ENCODE results near the gene SCP2. TPM values are rescaled to one million over a fixed set of nuclear protein-coding genes. Genes with fewer than 3 reads are reported as not detected.
A peak's percentile ranks its signal among the peaks of the same experiment; 100 is the strongest.

Gene SCP2
- polyA plus RNA-seq, 1 of the 3 experiments (the other 2 are of a cell fraction), result 49.5 TPM

DNA sequence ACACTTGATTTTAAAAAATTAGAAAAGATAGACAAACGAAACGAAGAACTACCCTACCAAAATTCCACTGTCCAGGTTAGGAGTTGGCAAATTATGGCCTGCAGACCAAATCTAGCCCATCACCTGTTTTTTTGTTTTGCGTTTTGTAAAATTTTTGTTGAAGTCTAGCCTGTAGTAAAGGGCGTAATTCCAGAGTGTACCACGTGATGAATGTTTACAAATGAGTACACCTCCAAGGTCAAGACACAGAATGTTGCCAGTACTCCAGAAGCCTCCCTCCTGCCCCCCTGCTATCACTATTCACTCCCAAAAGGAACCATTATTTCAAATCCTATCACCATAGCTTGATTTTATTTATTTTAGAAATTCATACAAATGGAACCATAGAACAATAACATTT is 117.8 kb downstream of the SCP2 start:
- Histone ChIP-seq H3K9me3 (no peaks in the 10 kb centered on the region), H3K9me2 (no peaks in the 10 kb centered on the region), H3K4me1 (ENCODE audit: control insufficient read depth in 1 of 2, insufficient read depth in 2 of 2, low read depth in 1 of 2, low read length in 1 of 2) (peaks cover 28 to 51% of the 10 kb centered on the region in 2 experiments), H3K4me3 (ENCODE audit: low read depth in 2 of 2, low read length in 1 of 2) (no peak overlapping the region), H3F3A (replicated peaks; ENCODE audit: insufficient read depth) (peaks cover 42% of the 10 kb centered on the region), H3K79me2 (ENCODE audit: insufficient read depth) (no peaks in the 10 kb centered on the region), H4K20me1 (ENCODE audit: insufficient read depth) (no peaks in the 10 kb centered on the region), H2AFZ (ENCODE audit: low read depth) (no peak overlapping the region), H3K27me3 (ENCODE audit: insufficient read depth) (no peaks in the 10 kb centered on the region), H3K9ac (no peak overlapping the region), H3K27ac (ENCODE audit: low read depth in 2 of 2, low read length in 1 of 2) (no peak overlapping the region), H3K4me2 (no peak overlapping the region), H3K36me3 (replicated peaks in 1 of 2; ENCODE audit: control insufficient read depth in 1 of 2, insufficient read depth in 2 of 2, low read length in 1 of 2) (peaks cover 0 to 2% of the 10 kb centered on the region in 2 experiments)
- no peak for TF ChIP-seq TEAD4 (IDR thresholded peaks at IDR 0.05; ENCODE audit: borderline replicate concordance, insufficient read depth)
- TF ChIP-seq, protein P1, sequence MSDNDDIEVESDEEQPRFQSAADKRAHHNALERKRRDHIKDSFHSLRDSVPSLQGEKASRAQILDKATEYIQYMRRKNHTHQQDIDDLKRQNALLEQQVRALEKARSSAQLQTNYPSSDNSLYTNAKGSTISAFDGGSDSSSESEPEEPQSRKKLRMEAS (IDR thresholded peaks at IDR 0.05; ENCODE audit: low read depth), result no peak
- no peak for TF ChIP-seq FOSL2 (IDR thresholded peaks at IDR 0.05; ENCODE audit: borderline replicate concordance, low read depth)
- TF ChIP-seq FOXM1 (IDR thresholded peaks at IDR 0.05; ENCODE audit: low read depth), result no peak
- no peak for DNase-seq
- 90% methylated on average over 5 of the region's 5 CpGs for WGBS (ENCODE audit: low lambda C conversion rate)
- CTCF ChIA-PET, result interaction anchor here (0.6 to 1.3 kb wide), 3 partner anchors 17 to 139 kb away, joined by 4 read pairs; no protein-coding TSS in a partner anchor
- POLR2A ChIA-PET, result no interaction called here

DNA sequence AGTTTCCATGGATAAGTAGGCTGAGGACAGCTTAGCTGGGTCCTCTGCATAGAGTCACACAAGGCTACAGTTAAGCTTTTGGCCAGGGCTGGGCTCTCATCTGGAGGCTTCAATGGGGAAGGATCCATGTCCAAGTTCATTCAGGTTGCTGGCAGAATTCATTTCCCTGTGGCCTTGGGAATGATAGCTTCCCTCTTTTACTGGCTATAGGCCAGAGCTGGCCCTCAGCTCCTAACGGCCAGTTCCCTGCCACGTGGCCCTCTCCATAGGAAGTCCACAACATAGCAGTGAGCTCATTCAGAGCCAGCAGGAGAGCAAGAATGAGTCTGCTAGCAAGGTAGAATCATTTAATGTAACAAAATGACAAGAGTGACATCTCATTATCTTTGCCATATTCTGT is 119.9 kb downstream of the SCP2 start:
- Histone ChIP-seq H3K4me3 (ENCODE audit: low read depth in 2 of 2, low read length in 1 of 2) (no peak overlapping the region), H3K9me3 (no peaks in the 10 kb centered on the region), H3K9me2 (no peaks in the 10 kb centered on the region), H4K20me1 (ENCODE audit: insufficient read depth) (no peaks in the 10 kb centered on the region), H3F3A (replicated peaks; ENCODE audit: insufficient read depth) (peaks cover 40% of the 10 kb centered on the region), H3K36me3 (replicated peaks in 1 of 2; ENCODE audit: control insufficient read depth in 1 of 2, insufficient read depth in 2 of 2, low read length in 1 of 2) (peaks cover 14 to 15% of the 10 kb centered on the region in 2 experiments), H3K27ac (ENCODE audit: low read depth in 2 of 2, low read length in 1 of 2) (peak overlapping the region; percentile 73 to 80), H3K79me2 (ENCODE audit: insufficient read depth) (no peaks in the 10 kb centered on the region), H3K4me2 (peak overlapping the region; percentile 62), H3K27me3 (ENCODE audit: insufficient read depth) (no peaks in the 10 kb centered on the region), H2AFZ (ENCODE audit: low read depth) (no peak overlapping the region), H3K9ac (no peak overlapping the region), H3K4me1 (ENCODE audit: control insufficient read depth in 1 of 2, insufficient read depth in 2 of 2, low read depth in 1 of 2, low read length in 1 of 2) (peaks cover 28 to 57% of the 10 kb centered on the region in 2 experiments)
- no peak for DNase-seq
- peak in 1 of 2 experiments; percentile 49; a peak in 1 of 4 replicates for TF ChIP-seq EP300 (IDR thresholded peaks at IDR 0.05; ENCODE audit: borderline replicate concordance in 1 of 2, low read depth in 1 of 2, low read length in 1 of 2)
- TF ChIP-seq, protein P2, sequence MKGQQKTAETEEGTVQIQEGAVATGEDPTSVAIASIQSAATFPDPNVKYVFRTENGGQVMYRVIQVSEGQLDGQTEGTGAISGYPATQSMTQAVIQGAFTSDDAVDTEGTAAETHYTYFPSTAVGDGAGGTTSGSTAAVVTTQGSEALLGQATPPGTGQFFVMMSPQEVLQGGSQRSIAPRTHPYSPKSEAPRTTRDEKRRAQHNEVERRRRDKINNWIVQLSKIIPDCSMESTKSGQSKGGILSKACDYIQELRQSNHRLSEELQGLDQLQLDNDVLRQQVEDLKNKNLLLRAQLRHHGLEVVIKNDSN (IDR thresholded peaks at IDR 0.05; ENCODE audit: borderline replicate concordance, low read depth), result peak; percentile 83
- peak; percentile 48 for TF ChIP-seq TCF12 (IDR thresholded peaks at IDR 0.05)
- TF ChIP-seq, protein P3, sequence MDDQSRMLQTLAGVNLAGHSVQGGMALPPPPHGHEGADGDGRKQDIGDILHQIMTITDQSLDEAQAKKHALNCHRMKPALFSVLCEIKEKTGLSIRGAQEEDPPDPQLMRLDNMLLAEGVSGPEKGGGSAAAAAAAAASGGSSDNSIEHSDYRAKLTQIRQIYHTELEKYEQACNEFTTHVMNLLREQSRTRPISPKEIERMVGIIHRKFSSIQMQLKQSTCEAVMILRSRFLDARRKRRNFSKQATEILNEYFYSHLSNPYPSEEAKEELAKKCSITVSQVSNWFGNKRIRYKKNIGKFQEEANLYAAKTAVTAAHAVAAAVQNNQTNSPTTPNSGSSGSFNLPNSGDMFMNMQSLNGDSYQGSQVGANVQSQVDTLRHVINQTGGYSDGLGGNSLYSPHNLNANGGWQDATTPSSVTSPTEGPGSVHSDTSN (IDR thresholded peaks at IDR 0.05), result peak; percentile 53; the same call in 1 of the 2 replicates
- TF ChIP-seq, protein P1 (IDR thresholded peaks at IDR 0.05; ENCODE audit: low read depth), result peak; percentile 97
- TF ChIP-seq NFIC (IDR thresholded peaks at IDR 0.05; ENCODE audit: borderline replicate concordance), result peak; percentile 80
- TF ChIP-seq FOXJ3 (CRISPR knock-in tag; IDR thresholded peaks at IDR 0.05), result no peak
- TF ChIP-seq ELF1 (IDR thresholded peaks at IDR 0.05), result no peak
- 0% methylated on average over 2 of the region's 2 CpGs for WGBS (ENCODE audit: low lambda C conversion rate)
- CTCF ChIA-PET, result interaction anchor here (1.2 to 1.3 kb wide), 2 partner anchors 10 to 32 kb away, joined by 4 read pairs; no protein-coding TSS in a partner anchor
- POLR2A ChIA-PET, result interaction anchor here (0.6 kb wide), 1 partner anchor 60 kb away, joined by 3 read pairs; no protein-coding TSS in a partner anchor

Data from SK-N-SH (cell line).